ENCODE data around the gene RBSN.

The RBSN gene

DNA sequence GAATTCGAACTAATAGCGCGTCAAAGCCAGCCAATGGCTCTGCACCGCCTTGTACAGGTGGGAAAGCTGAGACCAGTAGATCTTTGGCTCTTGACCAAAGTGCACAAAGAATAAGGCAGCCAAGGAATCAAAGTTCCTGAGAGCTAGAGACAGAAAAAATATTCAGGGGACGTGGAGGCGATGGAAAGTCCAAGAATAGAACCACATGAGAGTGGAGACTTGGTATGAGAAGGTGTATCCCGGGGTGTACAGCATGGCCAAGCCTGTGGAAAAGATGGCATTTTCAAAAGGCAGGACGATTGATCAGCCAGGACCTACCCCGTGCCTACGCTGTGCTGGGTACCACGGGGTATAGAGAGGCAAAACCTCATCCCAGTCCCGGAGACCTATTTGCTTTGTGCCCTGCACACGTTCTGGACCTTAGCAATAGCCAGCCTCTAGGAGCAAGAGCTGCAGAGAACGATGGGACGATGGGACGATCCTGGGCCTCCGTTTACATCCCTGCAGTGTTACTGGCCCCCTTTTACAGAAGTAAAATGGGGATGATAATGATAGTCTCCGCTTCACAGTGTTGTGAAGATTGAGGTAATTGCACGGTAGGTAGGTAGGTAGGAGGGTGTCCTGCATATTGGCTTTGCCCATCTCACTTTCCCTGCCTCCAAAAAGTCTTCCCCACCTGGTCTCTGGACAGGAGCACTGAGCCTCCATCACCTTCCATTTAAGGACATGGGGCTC is 583 bp upstream of the RBSN start:
- DNase-seq (ENCODE audit: low read depth in 2 of 2), result no peak

DNA sequence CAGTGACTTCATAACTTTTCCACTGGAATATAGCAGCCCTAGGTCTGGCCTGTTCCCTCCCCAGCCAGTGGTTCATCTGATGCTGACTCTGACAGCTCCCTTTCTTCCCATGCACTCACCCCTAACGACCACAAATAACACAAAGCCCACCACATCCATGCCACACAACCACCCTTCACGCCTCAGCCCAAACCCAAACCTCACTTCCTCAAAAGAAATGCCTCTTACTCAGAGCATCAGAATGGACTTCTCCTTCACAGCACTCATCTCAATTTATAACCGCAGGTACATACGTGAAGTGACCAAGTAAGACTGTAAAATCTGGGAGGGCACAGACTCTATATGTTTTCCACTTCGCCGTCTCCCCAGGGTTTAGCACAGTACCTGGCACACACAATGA is 1.1 kb downstream of the RBSN start:
- DNase-seq (ENCODE audit: low read depth in 2 of 2), result no peak

DNA sequence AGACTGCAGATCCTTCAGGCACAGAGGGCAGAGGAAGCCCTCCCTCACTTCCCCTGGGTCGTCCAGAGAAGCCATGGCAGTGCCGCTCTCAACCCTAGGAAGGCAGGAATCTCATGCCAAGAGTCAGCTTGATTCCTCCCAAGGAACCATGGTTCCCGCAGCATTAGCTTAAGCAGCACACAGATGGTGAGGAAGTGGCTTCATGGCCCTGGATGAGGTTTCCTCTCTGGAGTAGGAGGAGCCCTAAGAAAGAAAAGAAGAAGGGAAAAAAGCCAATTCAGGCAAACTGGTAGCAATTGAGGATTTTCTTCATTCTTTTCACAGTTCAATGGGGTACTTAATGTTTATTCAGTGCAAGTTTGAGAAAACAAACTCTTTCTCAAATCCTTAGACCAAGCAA is 2.9 kb downstream of the RBSN start:
- no peak for DNase-seq (ENCODE audit: low read depth in 2 of 2)

DNA sequence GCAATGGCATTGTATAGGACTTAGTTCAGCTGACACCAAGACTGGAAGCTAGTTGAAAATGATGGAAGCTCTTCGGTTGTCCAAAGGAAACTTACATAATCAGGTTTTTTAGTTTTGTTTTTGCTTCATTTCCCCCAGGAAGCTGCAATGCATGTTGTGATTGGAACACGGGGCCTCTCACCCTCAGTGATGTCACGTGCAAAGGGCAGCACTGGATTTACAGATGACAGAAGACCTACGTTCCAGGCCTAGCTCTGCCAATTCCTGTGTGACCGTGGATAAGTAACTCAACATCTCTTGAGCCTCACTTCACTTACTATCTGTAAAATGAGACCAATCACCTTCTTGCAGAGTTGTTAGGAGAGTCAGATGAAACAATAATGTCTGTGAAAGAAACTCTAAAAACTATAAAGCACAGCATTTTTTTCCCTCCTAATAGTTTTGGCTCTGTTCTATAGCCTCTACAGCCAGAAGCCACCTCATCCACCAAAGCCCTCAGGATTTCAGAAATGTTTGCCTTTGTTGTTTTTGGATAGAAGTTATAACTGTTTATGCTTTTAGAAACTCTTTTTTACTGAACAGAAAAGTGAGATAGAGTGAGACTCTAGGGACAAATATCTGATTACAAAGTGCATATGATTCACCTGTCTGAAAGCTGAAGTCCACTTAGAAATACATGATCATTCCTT is 4.6 kb downstream of the RBSN start:
- DNase-seq (ENCODE audit: low read depth in 2 of 2), result no peak

DNA sequence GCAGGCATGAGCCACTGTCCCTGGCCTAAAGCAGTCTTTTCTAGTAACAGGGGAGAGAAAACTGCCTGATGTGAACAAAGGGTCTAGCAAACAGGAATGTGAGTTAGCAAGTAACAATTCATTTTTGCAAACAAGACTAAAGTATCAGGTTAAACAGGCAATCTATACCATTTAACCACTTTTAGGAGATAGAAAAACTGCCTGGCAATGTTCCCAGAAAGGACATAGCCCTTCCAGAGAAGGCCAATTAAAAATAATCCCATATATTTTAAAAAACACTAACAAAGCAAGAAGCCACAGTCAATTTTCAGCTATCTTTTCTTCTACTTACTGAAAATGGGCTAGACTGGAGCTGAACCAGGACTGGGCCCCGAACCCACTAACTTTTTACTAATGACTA is 6.3 kb downstream of the RBSN start:
- no peak for DNase-seq (ENCODE audit: low read depth in 2 of 2)

DNA sequence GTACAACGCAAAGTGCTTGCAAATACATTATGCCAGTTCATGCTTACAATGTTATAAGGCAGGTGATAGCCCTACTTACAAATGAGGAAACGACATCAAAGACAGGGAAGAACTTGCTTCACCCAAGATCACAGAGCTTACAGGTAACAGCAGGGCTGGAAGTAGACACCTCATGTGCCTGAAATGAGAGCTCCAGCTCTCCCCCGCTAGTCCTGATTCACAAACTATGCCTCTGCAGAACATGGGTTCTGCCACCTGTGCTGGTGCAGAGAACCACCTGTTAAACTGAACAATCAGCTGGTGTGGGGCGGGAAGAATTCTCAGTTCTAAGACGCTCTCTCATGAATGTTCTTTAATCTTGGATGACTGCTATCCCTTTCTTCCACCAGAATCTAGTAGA is 7.4 kb downstream of the RBSN start:
- no peak for DNase-seq (ENCODE audit: low read depth in 2 of 2)

DNA sequence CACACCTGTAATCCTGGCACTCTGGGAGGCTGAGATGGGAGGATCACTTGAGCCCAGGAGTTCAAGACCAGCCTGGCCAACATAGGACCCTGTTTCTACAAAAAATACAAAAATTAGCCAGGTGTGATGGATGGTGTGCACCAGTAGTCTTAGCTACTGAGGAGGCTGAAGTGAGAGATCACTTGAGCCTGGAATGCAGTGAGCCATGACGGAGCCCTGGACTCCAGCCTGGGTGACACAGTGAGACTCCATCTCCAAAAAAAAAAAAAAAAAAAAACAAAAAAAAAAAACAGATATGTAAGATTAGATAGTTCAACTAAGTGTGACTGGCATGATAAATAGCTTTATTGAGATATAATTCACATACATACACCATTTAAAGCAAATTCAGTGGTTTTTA is 9.7 kb downstream of the RBSN start:
- no peak for DNase-seq (ENCODE audit: low read depth in 2 of 2)

DNA sequence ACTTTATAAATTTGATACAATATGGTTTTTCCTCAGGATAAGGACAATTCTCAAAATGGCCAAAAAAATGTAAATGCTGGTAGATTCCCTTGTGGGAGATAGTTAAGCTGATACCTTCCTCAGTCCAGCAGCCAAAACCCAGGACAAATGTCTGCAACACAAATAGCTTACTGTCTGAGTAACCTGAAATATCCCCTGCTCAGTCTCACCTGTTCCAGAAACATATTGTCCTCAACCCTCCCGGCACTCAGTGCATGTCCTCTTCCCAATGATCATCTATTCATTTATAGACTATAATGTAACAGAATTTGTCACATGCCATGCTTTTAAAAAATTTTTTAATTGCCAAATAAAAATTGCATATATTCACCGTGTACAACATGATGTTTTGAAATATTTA is 12.2 kb downstream of the RBSN start:
- no peak for DNase-seq (ENCODE audit: low read depth in 2 of 2)

DNA sequence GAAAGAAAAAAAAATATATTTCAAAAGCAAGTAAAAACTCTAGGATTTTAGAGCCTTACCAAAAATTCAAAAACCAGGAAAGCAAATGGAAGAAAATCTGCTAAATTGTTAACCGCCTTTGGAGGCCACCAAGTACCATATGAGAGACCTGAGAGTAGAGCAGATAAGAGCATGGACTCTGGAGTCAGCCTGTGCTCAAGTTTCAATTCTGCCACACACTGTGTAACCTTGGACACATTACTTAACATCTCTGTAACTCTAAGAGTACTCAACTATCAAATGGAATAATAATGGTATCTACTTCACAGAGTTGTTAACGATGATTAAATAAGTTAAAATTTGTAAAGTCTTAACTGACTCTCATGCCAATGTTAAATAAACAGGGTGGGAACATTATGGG is 12.7 kb downstream of the RBSN start:
- no peak for DNase-seq (ENCODE audit: low read depth in 2 of 2)

DNA sequence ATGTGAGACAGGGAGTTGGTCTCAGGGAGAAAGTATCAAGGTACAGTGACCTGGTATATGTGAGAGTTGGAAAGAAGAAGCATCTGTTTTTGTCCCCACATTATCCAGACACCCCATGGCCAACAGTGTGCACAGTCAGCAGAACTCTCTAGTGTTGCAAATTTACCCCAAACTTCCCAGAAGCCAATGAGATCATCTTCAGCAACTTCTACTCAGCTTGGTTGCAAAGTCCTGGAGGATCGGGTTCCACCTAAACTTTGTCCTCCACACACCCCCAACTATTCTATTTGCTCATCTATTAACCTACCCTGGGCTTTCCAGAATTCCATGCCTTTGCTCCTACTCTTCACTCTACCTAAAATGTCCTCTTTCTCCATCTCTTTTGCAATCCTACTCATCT is 15.7 kb downstream of the RBSN start:
- no peak for DNase-seq (ENCODE audit: low read depth in 2 of 2)

DNA sequence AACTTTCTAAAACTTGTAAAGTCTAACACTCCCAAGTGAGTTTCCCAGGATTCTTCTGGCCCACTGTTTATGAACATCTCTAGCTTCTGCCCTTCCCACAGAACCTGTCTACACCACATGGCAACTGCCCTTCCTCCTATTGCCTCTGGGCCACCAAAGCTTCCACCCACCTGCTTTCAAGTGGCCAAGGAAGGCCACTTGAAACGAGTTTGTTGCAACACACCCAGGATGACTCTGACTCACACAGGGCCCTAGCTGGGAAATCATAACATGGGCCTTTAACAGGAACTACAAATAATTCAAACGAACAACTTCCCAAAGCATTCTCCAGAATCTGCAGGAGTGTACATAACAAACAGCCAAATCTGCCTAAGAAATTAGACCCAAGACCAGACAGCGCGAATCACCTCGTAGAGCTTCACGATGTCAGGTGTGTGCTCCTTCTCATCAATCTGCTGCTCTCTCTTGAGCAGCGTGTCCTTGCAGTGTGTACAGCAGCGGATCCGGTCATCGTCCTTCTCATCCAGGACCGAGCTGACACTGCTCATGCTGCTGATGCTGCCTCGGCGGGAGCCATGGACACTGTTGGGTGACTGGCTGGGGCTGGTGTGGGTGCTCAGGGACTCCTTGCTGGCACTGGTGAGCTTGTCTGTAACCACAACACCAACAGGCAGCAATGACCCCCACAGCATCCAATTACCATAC is 16.8 kb downstream of the RBSN start:
- no peak for DNase-seq (ENCODE audit: low read depth in 2 of 2)

DNA sequence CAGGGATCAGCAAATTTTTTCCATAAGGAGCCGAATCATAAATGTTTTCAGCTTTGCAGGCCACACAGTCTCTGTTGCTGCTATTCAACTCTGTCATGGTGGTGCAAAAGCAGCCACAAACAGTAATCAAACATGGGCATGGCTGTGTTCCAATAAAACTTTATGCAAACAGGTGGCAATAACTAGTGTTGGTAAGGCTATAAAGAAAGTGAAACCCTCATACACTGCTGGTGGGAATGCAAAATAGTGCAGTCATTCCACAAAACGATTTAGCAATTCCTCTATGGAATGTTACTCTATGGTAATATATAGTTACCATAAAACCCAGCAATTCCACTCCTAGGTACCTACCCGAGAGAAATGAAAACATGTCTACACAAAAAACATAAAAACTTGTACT is 19.9 kb downstream of the RBSN start:
- no peak for DNase-seq (ENCODE audit: low read depth in 2 of 2)

DNA sequence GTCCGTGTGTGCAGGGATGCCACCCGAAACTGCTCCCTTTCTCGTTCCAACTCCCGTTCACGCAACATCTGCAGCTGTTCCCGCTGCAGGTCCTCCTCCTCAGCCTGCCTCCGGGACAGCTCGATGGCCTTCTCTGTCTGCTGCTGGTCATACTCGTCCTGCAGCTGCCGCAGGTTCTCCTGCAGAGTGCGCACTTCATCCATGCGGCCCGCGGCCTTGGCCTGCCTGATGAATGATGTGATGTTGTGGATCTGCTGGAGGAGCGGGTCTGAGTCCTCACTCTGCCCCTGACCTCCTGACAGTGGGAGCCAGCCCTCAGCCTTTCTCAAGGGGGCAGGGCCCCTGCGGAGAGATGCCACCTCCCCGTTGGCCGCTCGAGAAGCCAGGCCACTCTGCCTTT is 24.4 kb downstream of the RBSN start:
- no peak for DNase-seq (ENCODE audit: low read depth in 2 of 2)

DNA sequence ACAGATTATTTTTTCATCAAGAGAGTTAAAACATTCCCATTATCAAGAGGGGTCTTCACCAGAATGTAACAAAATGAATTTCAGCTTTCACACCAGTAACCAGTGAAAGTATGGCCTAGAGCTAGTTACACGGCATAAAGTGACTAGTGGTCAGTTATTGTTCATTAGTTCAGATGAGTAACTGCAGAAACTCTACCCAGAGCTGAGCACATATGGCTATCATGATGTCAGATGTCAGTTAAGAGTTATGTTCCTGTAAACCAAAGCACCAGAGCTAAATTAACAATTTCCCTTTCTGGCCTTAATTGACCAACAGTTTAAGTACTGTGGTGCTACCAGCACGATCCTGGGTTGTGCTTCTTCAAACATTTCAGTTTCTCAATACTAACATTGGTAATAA is 27.2 kb downstream of the RBSN start:
- no peak for DNase-seq (ENCODE audit: low read depth in 2 of 2)

DNA sequence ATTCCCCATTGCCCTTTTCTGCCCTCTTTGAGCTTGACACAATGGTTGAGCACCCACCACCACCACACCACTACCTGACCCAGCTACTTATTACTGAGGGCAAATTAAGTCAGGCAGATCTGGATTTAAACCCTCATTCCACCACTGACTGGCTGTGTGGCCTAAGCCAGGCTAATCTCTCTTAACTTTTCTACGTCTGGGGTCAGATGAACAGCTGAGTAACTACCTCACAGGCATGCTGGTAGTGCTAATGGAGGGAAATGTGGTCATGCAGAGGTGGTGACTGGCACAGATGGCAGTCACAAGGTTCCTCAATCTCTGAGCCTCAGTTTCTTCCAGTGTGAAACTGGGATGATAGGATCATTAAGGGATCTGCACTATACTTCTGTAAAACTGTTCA is 29.5 kb downstream of the RBSN start:
- DNase-seq (ENCODE audit: low read depth in 2 of 2), result no peak

DNA sequence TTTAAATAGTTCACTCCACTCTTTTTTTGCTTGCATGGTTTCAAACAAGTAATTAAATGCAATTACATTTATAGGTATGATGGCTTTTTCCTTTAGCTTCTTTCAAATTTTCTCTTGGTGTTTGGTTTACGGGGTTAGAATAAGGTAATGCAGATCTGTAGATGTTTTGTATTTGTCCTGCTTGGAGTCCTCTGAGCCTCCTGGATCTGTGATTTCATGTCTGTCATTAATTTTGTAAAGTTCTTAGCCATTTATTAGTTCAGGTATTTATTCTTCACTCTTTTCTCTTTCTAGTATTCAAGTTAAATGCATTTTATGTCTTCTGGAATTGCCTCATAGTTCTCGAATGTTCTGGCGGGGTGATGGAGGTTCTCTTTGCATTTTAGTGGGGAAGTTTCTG is 32.5 kb downstream of the RBSN start:
- DNase-seq (ENCODE audit: low read depth in 2 of 2), result no peak

DNA sequence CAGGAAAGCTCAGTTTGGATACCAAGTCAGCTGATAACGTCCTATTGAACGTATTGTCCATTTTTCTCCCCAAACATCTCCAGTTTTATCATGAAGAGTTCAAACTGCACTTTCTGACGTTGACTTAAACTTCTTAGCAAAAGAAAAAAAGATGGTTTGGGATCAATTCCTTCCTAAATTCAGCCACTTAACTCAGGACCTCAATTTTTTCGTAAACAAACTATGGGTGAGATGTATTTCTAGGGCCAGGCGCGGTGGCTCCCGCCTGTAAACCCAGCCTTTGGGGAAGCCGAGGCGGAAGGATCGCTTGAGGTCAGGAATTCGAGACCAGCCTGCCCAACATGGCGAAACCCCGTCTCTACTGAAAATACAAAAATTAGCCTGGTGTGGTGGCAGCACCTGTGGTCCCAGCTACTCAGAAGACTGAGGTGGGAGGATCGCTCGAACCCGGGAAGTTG is 33.4 kb downstream of the RBSN start:
- no peak for DNase-seq (ENCODE audit: low read depth in 2 of 2)

DNA sequence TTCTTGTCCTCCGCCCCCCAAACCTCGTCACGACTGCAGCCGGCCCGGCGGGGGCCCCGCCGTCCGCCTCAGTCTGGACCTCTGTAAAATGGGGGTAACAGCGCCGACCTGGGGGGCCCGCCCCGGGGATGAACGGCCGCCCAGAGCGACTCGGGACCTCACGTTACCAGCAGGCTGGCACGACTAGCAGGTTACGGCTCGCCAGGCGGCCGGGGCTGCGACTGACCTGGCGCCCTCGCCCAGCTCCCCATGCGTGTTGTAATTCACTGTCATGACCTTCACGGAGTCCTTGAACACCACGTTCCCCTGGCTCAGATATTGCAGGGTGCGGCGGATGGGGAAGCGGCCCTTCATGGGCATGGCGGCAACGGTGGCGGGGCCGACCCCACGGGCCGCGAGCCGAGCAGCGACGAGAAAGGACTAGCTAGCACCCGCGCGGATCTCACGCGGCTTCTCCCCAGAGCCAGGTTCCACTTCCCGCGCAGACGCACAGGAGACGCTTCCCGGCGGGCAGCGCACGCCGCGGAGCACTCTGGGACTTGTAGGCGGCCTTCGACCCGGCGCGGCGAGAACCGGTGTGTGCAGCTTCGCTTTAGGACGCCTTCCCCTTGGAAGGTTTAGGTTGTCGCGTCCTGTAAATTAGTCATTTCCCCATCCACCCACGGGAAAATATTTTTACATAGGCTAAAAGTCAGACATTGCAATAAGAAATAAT is 34.0 kb downstream of the RBSN start, which contains the start of gene MRPS25:
Gene MRPS25, minus strand, starts transcription at position 481 of the 715 bp plus-strand sequence. Its CDS starts 121 bp downstream, at position 360.
- DNase-seq (ENCODE audit: low read depth in 2 of 2), result peak; percentile 73 to 77

DNA sequence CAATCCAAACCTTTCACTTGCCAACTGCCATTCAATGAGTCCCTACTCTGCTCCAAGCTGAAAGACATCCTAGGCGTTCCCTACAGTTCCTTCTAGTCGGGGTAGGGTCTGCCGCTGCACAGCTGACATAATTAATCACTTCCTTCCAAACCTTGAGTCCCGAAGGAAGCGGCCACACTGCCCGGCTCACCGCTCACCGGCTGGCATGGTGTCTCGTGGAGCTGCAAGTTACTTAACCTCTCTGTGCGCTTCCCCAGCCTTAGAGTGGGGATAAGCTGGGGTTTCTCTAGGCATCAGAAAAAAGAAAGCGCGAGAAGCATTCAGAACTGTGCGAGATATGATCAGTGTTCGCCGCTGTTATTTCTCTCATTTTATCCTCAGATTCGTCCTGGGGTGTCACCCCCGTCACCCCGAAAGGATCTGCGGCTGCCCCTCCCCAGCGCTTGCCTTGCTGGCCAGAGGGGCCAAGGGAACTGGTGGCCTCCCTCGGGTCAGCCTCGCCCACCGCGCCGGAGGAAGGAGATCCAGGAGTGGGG is 34.6 kb downstream of the RBSN start:
- DNase-seq (ENCODE audit: low read depth in 2 of 2), result no peak

DNA sequence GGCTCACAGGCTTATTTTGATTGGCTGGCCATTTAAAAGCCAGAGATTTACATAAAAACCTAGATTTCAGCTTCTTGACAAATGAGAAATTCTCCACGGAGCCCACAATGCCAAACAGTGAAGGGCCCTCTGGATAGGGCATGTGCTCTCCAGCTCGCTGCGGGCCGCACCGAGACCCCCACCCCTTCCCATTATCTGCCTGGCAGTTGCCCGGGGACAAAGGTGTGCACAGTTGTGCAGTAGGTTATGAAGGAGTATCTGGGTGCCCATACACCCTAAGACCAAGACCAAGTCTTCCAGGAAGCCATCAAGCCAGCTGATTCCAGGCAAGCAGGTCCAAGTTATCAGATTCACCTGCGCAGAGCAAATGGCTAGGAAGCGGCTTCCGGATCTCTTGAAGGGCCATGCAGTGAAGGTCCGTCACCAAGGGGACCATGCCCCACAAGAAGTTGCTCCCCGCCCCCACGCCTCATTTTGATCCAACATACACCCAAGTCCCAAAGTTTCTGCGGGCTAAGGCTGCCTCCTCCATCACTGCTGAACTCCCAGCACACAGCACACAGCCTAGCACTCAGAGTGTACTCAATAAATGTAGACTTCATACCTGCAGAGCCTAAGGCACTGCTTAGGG is 35.2 kb downstream of the RBSN start:
- no peak for DNase-seq (ENCODE audit: low read depth in 2 of 2)

DNA sequence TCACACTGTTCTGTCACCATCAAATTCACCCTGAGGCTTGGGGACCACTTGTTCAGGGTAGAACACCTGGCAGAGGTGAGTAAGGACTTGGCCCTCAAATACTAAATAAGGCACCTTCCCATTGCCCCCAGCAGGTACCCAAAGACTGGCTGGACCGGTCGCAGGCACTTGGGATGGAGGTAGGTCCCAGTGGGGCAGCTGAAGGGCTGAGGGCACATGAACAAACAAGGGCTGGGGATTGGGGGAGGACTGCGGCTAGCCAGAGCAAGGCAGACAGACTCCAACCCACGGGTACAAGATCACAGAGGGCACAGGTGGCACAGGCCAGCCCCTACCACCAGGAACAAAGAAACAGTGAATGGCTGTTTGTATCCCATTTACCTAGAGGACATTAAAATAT is 35.7 kb downstream of the RBSN start:
- DNase-seq (ENCODE audit: low read depth in 2 of 2), result no peak
